GM12874 (cell line): ENCODE results near the gene OTOS.

Experiments
- CTCF ChIP-seq: IDR thresholded peaks from 2 replicates; pipeline ENCODE4 v1.5.1; 2011; ENCODE audit warnings: low read depth, mild to moderate bottlenecking, control low read depth, low read length, moderate library complexity; ENCODE audit not compliant: insufficient read depth

OTOS gene

GRCh38 chr2:240147911-240148587 is 7.6 kb upstream of the OTOS start:
- no peak for TF ChIP-seq CTCF

- TF ChIP-seq CTCF, result no peak
These were observed 6.9 kb upstream of the OTOS start for GRCh38 chr2:240147382-240147781.

GRCh38 chr2:240146627-240147278 is 6.3 kb upstream of the OTOS start:
- no peak for TF ChIP-seq CTCF

GRCh38 chr2:240146141-240146561 is 5.7 kb upstream of the OTOS start:
- TF ChIP-seq CTCF, result no peak

GRCh38 chr2:240145461-240145860 is 5.0 kb upstream of the OTOS start:
- no peak for TF ChIP-seq CTCF

DNA sequence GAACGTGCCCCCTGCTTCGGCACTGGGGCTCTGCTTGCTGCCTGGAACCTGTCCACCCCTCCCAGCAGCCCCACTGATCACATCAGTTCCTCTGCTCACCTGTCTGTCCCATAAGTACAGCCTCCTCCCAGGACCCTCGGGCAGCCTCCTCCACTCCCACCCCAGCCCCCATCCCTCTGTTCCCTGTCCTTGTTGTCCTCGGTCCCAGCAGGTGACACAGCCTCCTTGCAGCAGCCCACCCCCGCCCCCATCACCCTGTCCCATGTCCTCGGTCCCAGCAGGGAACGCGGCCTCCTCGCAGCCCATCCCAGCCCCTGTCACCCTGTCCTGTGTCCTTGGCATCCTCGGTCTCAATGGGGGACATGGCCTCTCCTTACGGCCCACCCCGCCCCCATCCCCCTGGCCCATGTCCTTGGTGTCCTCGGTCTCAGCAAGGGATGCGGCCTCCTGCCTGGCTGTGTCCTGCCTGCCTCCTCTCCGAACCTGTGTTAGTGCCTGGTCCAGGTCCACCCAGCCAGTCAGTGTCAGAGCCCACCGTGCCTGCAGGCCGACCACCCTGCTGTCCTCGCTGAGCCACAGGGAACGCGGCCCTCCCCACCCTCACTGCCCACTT is 4.3 kb upstream of the OTOS start:
- no peak for TF ChIP-seq CTCF

DNA sequence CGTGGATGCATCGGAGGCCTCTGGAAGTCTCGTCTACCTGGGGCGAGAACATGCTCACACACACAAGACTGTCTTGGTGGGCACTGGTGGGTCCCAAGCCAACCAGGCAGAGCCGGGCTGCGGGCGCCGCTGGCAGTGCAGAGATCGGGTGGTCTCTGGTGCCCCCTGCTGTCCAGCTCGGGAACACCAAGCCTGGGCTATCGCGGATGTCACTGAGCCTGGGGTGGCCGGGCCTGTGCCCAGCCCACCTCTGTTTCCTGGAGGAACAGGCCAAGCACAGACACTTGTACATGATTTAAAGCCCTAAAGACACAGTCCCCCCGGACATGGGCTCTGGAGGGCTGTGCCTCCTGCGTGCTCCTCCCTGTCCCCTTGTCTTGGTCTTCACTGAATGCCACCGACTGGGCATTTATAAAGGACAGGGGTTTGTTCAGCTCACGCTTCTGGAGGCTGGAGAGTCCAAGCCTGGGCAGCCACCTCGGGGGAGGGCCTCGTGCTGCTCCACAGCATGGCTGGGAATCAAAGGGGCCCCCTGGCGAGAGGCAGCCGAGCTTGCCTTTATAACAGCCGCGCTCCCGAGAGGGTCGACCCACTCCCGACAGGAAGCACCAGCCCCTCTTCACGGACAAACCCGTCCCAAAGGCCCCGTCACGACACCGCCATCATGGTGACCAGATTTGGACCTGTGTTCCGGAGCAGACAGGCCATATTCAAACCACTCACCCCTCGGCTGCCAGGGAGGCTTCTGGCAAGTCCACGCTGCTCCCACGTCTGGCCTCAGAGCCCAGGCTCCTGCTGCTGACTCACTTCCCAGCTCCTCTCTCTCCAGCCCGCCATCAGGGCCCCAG is 3.6 kb upstream of the OTOS start:
- TF ChIP-seq CTCF, result peak; percentile 93
